H9 (cell line): Measurements from ENCODE around the gene UCHL1. TPM values are rescaled to one million over a fixed set of nuclear protein-coding genes. Genes with fewer than 3 reads are reported as not detected.

Source experiments
- DNase-seq: peaks from one replicate; pipeline ENCODE4 v3.0.0-alpha.2; 2017
- H2AFZ ChIP-seq: one replicate; pipeline ENCODE4 v1.6.1; 2013; ENCODE audit warnings: mild to moderate bottlenecking, low read length, control low read depth, moderate library complexity
- H2AK5ac ChIP-seq: 2 replicates; pipeline ENCODE4 v1.6.1; 2013; ENCODE audit warnings: low read length, control low read depth, mixed read lengths; ENCODE audit not compliant: insufficient read length
- H2BK120ac ChIP-seq: one replicate; pipeline ENCODE4 v1.6.1; 2013; ENCODE audit warnings: low read depth, mild to moderate bottlenecking, low read length, control low read depth, inconsistent platforms; ENCODE audit not compliant: poor library complexity, severe bottlenecking
- H2BK12ac ChIP-seq: 2 replicates; pipeline ENCODE4 v1.6.1; 2013; ENCODE audit warnings: low read length, control low read depth, mixed read lengths, low read depth; ENCODE audit not compliant: insufficient read length
- H2BK15ac ChIP-seq: 2 replicates; pipeline ENCODE4 v1.6.1; 2013; ENCODE audit warnings: low read depth, low read length, control low read depth
- H2BK20ac ChIP-seq: one replicate; pipeline ENCODE4 v1.6.1; 2013; ENCODE audit warnings: low read depth, mild to moderate bottlenecking, low read length, control low read depth, inconsistent platforms; ENCODE audit not compliant: poor library complexity, severe bottlenecking
- H2BK5ac ChIP-seq: 2 replicates; pipeline ENCODE4 v1.6.1; 2013; ENCODE audit warnings: low read length, control low read depth, mixed read lengths; ENCODE audit not compliant: insufficient read length
- H3K14ac ChIP-seq: 2 replicates; pipeline ENCODE4 v1.6.1; 2013; ENCODE audit warnings: low read length, control low read depth; ENCODE audit not compliant: insufficient read depth
- H3K18ac ChIP-seq: 2 replicates; pipeline ENCODE4 v1.6.1; 2013; ENCODE audit warnings: low read depth, mild to moderate bottlenecking, mixed read lengths, low read length, control low read depth; ENCODE audit not compliant: insufficient read length
- H3K23ac ChIP-seq: 2 replicates; pipeline ENCODE4 v1.6.1; 2013; ENCODE audit warnings: low read length, control low read depth, mixed read lengths, low read depth; ENCODE audit not compliant: insufficient read length
- H3K23me2 ChIP-seq: 2 replicates; pipeline ENCODE4 v1.6.1; 2013; ENCODE audit warnings: low read depth, mild to moderate bottlenecking, mixed read lengths, low read length, control low read depth; ENCODE audit not compliant: insufficient read length, poor library complexity, severe bottlenecking
- H3K27ac ChIP-seq: 2 replicates; pipeline ENCODE4 v1.5.1; 2013; ENCODE audit warnings: low read length, control low read depth, mixed read lengths, low read depth; ENCODE audit not compliant: insufficient read length
- H3K27me3 ChIP-seq: 2 replicates; pipeline ENCODE4 v1.6.1; 2013; ENCODE audit warnings: low read length, control low read depth, inconsistent platforms; ENCODE audit not compliant: insufficient read depth
- H3K4ac ChIP-seq: 2 replicates; pipeline ENCODE4 v1.6.1; 2013; ENCODE audit warnings: low read depth, mild to moderate bottlenecking, control low read depth, inconsistent platforms, low read length, moderate library complexity
- H3K4me1 ChIP-seq: 2 replicates; pipeline ENCODE4 v1.6.1; 2013; ENCODE audit warnings: low read length, control low read depth, inconsistent platforms; ENCODE audit not compliant: insufficient read depth
- H3K4me2 ChIP-seq: 2 replicates; pipeline ENCODE4 v1.6.1; 2013; ENCODE audit warnings: low read length, control low read depth, mixed read lengths; ENCODE audit not compliant: insufficient read length, insufficient read depth
- H3K56ac ChIP-seq: 2 replicates; pipeline ENCODE4 v1.6.1; 2013; ENCODE audit warnings: low read depth, mild to moderate bottlenecking, mixed read lengths, low read length, control low read depth; ENCODE audit not compliant: insufficient read length
- H3K79me1 ChIP-seq: 2 replicates; pipeline ENCODE4 v1.6.1; 2013; ENCODE audit warnings: low read depth, mild to moderate bottlenecking, moderate library complexity, low read length, control low read depth, inconsistent platforms; ENCODE audit not compliant: insufficient read depth, poor library complexity, severe bottlenecking
- H3K79me2 ChIP-seq: 2 replicates; pipeline ENCODE4 v1.6.1; 2013; ENCODE audit warnings: low read length, control low read depth, inconsistent platforms; ENCODE audit not compliant: insufficient read depth
- H3K9ac ChIP-seq: 2 replicates; pipeline ENCODE4 v1.6.1; 2013; ENCODE audit warnings: low read length, control low read depth, mixed read lengths; ENCODE audit not compliant: insufficient read length; ENCODE audit errors: extremely low read depth
- H3K9me3 ChIP-seq: one replicate; pipeline ENCODE4 v1.6.1; 2013; ENCODE audit warnings: low read depth, low read length, inconsistent platforms; ENCODE audit not compliant: control insufficient read depth
- H3T11ph ChIP-seq: one replicate; pipeline ENCODE4 v1.6.1; 2013; ENCODE audit warnings: mild to moderate bottlenecking, low read length, control low read depth, inconsistent platforms
- H4K20me1 ChIP-seq: one replicate; pipeline ENCODE4 v1.6.1; 2013; ENCODE audit not compliant: control insufficient read depth, insufficient read length, insufficient read depth
- H4K5ac ChIP-seq: 2 replicates; pipeline ENCODE4 v1.6.1; 2013; ENCODE audit warnings: low read depth, mild to moderate bottlenecking, mixed read lengths, low read length, control low read depth; ENCODE audit not compliant: insufficient read length
- H4K8ac ChIP-seq: replicated peaks from 2 replicates; pipeline ENCODE4 v1.6.1; 2013; ENCODE audit warnings: low read length, control low read depth, mixed read lengths, low read depth; ENCODE audit not compliant: insufficient read length
- H4K91ac ChIP-seq: 2 replicates; pipeline ENCODE4 v1.6.1; 2013; ENCODE audit warnings: low read depth, mild to moderate bottlenecking, moderate library complexity, mixed read lengths, low read length, control low read depth; ENCODE audit not compliant: insufficient read length
- H3K27ac Mint-ChIP-seq, 3 experiments: 2 replicates in 2 of 3; 3 replicates in 1 of 3; pipeline ENCODE4 v1.8.0; 2020 to 2021; ENCODE audit warnings: mixed read lengths in 3 of 3, mild to moderate bottlenecking in 1 of 3, moderate library complexity in 1 of 3
- H3K27me3 Mint-ChIP-seq: 2 replicates; pipeline ENCODE4 v1.8.0; 2021; ENCODE audit warnings: low read depth, mild to moderate bottlenecking, moderate library complexity, mixed read lengths
- H3K36me3 Mint-ChIP-seq, 3 experiments: 2 replicates in 2 of 3; 3 replicates in 1 of 3; pipeline ENCODE4 v1.8.0; 2020 to 2021; ENCODE audit warnings: low read depth in 3 of 3, mixed read lengths in 3 of 3; ENCODE audit not compliant: insufficient read depth in 1 of 3
- H3K4me1 Mint-ChIP-seq, 2 experiments: 2 replicates each; pipeline ENCODE4 v1.8.0; 2020; ENCODE audit warnings: mixed read lengths in 2 of 2
- H3K4me3 Mint-ChIP-seq, 2 experiments: 2 replicates in 1 of 2; 3 replicates in 1 of 2; pipeline ENCODE4 v1.8.0; 2020 to 2021; ENCODE audit warnings: mild to moderate bottlenecking in 2 of 2, mixed read lengths in 2 of 2, moderate library complexity in 1 of 2
- H3K9me3 Mint-ChIP-seq, 2 experiments: 2 replicates in 1 of 2; 3 replicates in 1 of 2; pipeline ENCODE4 v1.8.0; 2020; ENCODE audit warnings: mild to moderate bottlenecking in 2 of 2, mixed read lengths in 2 of 2, moderate library complexity in 1 of 2
- WGBS: extraction: QIAGEN DNeasy Blood & Tissue Kit; methylation state at CpG from one replicate; pipeline ENCODE4 v1.1.7; 2013; ENCODE audit warnings: missing lambda C conversion rate, low lambda C conversion rate, mixed read lengths; ENCODE audit not compliant: insufficient read length; ENCODE audit errors: extremely low coverage; 5-methylcytosine and 5-hydroxymethylcytosine counted together
- total RNA-seq: library from RNA; stranded (reverse); gene quantifications from 2 replicates; pipeline ENCODE4 v1.2.1, GENCODE V29; 2021
- TF ChIP-seq, protein P1 (sequence below): fragments of 200-600 bp; sonication (generic); conservative IDR thresholded peaks from 3 replicates; pipeline ENCODE4 v1.8.0; 2021; ENCODE audit warnings: antibody characterized with exemption, mild to moderate bottlenecking

Gene UCHL1
- total RNA-seq, 1 experiment from 2014 or later: 513 TPM

DNA sequence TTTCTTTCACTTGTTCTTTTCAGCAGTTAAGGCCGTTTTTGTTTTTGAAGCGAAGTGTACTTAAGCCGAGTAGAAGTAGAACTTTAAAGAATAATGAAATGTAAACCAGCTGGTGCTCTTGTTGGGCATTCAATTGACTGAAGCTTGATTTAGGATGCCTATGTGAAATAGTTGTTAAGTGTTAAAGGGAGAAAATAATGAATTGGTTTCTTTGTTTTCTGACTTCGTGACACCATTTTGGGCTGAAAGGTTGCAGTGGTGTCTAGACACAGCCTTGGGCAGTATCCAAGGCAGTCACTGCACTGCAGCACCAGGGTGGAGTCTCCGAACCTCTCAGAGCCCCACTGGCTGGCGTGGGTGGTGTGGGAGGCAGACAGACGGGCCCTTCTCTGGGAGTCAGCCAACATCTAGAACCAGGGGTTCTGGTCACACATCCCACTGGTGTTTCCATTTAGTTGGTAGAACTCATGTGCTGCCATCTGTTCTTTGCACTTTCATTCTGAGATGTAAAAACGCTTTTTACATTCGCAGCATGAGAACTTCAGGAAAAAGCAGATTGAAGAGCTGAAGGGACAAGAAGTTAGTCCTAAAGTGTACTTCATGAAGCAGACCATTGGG is 3.5 kb downstream of the UCHL1 start:
- Histone ChIP-seq H2BK5ac (no peak overlapping the region), H3K9me3 (no peaks in the 10 kb centered on the region), H4K5ac (no peak overlapping the region), H3K27ac (no peak overlapping the region), H3K4me1 (no peaks in the 10 kb centered on the region; the same call in 1 of the 2 replicates), H2BK120ac (no peak overlapping the region), H2BK15ac (no peak overlapping the region), H3K14ac (no peak overlapping the region), H3T11ph (no peak overlapping the region), H3K79me2 (no peaks in the 10 kb centered on the region; the same call in 1 of the 2 replicates), H2BK20ac (no peak overlapping the region), H3K56ac (no peak overlapping the region), H4K91ac (no peak overlapping the region), H4K8ac (no peak overlapping the region), H2AK5ac (no peak overlapping the region), H3K18ac (no peak overlapping the region), H3K4me2 (no peak overlapping the region), H3K23me2 (peaks cover 13% of the 10 kb centered on the region), H4K20me1 (no peaks in the 10 kb centered on the region), H2BK12ac (no peak overlapping the region), H2AFZ (no peak overlapping the region), H3K4ac (no peak overlapping the region), H3K27me3 (no peaks in the 10 kb centered on the region), H3K79me1 (no peaks in the 10 kb centered on the region), H3K9ac (no peak overlapping the region), H3K23ac (no peak overlapping the region)
- Mint-ChIP-seq H3K4me3 (peak overlapping the region in 1 of 2 experiments; percentile 39; a peak in 2 of 5 replicates), H3K27ac (no peak overlapping the region), H3K27me3 (no peaks in the 10 kb centered on the region), H3K36me3 (peaks cover 59 to 74% (median 72%) of the 10 kb centered on the region in 3 experiments), H3K9me3 (no peaks in the 10 kb centered on the region), H3K4me1 (peaks cover 20 to 27% of the 10 kb centered on the region in 2 experiments)
- DNase-seq: no peak
- TF ChIP-seq, protein P1, sequence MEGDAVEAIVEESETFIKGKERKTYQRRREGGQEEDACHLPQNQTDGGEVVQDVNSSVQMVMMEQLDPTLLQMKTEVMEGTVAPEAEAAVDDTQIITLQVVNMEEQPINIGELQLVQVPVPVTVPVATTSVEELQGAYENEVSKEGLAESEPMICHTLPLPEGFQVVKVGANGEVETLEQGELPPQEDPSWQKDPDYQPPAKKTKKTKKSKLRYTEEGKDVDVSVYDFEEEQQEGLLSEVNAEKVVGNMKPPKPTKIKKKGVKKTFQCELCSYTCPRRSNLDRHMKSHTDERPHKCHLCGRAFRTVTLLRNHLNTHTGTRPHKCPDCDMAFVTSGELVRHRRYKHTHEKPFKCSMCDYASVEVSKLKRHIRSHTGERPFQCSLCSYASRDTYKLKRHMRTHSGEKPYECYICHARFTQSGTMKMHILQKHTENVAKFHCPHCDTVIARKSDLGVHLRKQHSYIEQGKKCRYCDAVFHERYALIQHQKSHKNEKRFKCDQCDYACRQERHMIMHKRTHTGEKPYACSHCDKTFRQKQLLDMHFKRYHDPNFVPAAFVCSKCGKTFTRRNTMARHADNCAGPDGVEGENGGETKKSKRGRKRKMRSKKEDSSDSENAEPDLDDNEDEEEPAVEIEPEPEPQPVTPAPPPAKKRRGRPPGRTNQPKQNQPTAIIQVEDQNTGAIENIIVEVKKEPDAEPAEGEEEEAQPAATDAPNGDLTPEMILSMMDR: no peak
- WGBS: no CpG with 5 or more reads among the region's 9 CpGs
